ENCODE data around the gene ARHGAP5. TPM values are rescaled to one million over a fixed set of nuclear protein-coding genes. Genes with fewer than 3 reads are reported as not detected.

ARHGAP5 gene
- total RNA-seq, 6 donors from 2014 or later: 31.4 to 150 (median 78.3) TPM

GRCh38 chr14:32166924-32167323 lies 89.8 kb downstream of the ARHGAP5 start:
- no peak overlapping the region for H3K27ac ChIP-seq
- no peak overlapping the region for H3K4me3 ChIP-seq
- no peaks in the 10 kb centered on the region for H3K27me3 ChIP-seq
- no peaks in the 10 kb centered on the region for H3K36me3 ChIP-seq
- DNase-seq (no peak), ATAC-seq (ENCODE audit: low FRiP score in 2 of 2) (no peak)
- no peaks in the 10 kb centered on the region for H3K9me3 ChIP-seq
- H3K4me1 ChIP-seq: no peaks in the 10 kb centered on the region
- no peak for TF ChIP-seq POLR2AphosphoS5 (IDR thresholded peaks at IDR 0.05)
- TF ChIP-seq CTCF (IDR thresholded peaks at IDR 0.05): no peak
- WGBS, 2 donors: 85 to 94% methylated on average over 1 of the region's 1 CpG

- WGBS, 2 donors: 68 to 79% methylated on average over 3 of the region's 3 CpGs
- Histone ChIP-seq H3K4me3 (no peak overlapping the region), H3K36me3 (no peaks in the 10 kb centered on the region), H3K27me3 (no peaks in the 10 kb centered on the region), H3K4me1 (no peaks in the 10 kb centered on the region), H3K9me3 (no peaks in the 10 kb centered on the region), H3K27ac (no peak overlapping the region)
- ATAC-seq (ENCODE audit: low FRiP score in 2 of 2) (no peak), DNase-seq (no peak)
- no peak for TF ChIP-seq POLR2AphosphoS5 (IDR thresholded peaks at IDR 0.05)
- no peak for TF ChIP-seq EP300 (IDR thresholded peaks at IDR 0.05)
- no peak for TF ChIP-seq POLR2A (IDR thresholded peaks at IDR 0.05)
- TF ChIP-seq CTCF (IDR thresholded peaks at IDR 0.05): no peak
These were observed 90.8 kb downstream of the ARHGAP5 start for GRCh38 chr14:32167907-32168306.

- no peak overlapping the region for H3K4me3 ChIP-seq
- no peaks in the 10 kb centered on the region for H3K36me3 ChIP-seq
- no peaks in the 10 kb centered on the region for H3K4me1 ChIP-seq
- H3K27ac ChIP-seq: no peak overlapping the region
- ATAC-seq (ENCODE audit: low FRiP score in 2 of 2) (no peak), DNase-seq (no peak)
- no peak for TF ChIP-seq POLR2AphosphoS5 (IDR thresholded peaks at IDR 0.05)
- TF ChIP-seq CTCF (IDR thresholded peaks at IDR 0.05): no peak
- TF ChIP-seq EP300 (IDR thresholded peaks at IDR 0.05): no peak
- TF ChIP-seq POLR2A (IDR thresholded peaks at IDR 0.05): no peak
- WGBS, 2 donors: 54 to 63% methylated on average over 3 of the region's 3 CpGs
- no peaks in the 10 kb centered on the region for H3K9me3 ChIP-seq
- H3K27me3 ChIP-seq: no peaks in the 10 kb centered on the region
These were observed 92.1 kb downstream of the ARHGAP5 start for GRCh38 chr14:32169191-32169590.

- WGBS, 2 donors: 69 to 74% methylated on average over 5 of the region's 5 CpGs
- ATAC-seq (ENCODE audit: low FRiP score in 2 of 2): no peak
These were observed 94.4 kb downstream of the ARHGAP5 start for GRCh38 chr14:32171469-32171868.

More at GRCh38 chr14:32171469-32171868, 94.4 kb downstream of the ARHGAP5 start:
- H3K27me3 ChIP-seq: no peaks in the 10 kb centered on the region
- TF ChIP-seq EP300 (IDR thresholded peaks at IDR 0.05) (no peak), CTCF (IDR thresholded peaks at IDR 0.05) (no peak), POLR2AphosphoS5 (IDR thresholded peaks at IDR 0.05) (no peak), POLR2A (IDR thresholded peaks at IDR 0.05) (no peak)
- H3K9me3 ChIP-seq: no peaks in the 10 kb centered on the region
- H3K4me1 ChIP-seq: no peaks in the 10 kb centered on the region
- no peak overlapping the region for H3K4me3 ChIP-seq
- H3K36me3 ChIP-seq: no peaks in the 10 kb centered on the region
- no peak for DNase-seq
- H3K27ac ChIP-seq: no peak overlapping the region
